GM18951 (cell line): ENCODE results near the gene CDC16.
"Not testable (repeated sequence)": the region's sequence is repeated elsewhere in the genome, so short reads cannot be mapped to it uniquely, and the experiment has no call there.

Experiments
- POLR2A ChIP-seq: IDR thresholded peaks from 4 replicates; pipeline ENCODE4 v1.6.1; 2011; ENCODE audit warnings: mild to moderate bottlenecking; ENCODE audit not compliant: insufficient read length, insufficient read depth; ENCODE audit errors: extremely low read depth
- in situ Hi-C: fragments of 300-500 bp; cut with MboI; formaldehyde crosslinking; loops from one replicate; pipeline ENCODE4 v1.12.0; 2022; ENCODE audit warnings: low sequenced_read_pairs, mixed read lengths, inconsistent platforms; ENCODE audit not compliant: unreplicated experiment

Gene CDC16

GRCh38 chr13:114231886-114232285, 2.8 kb upstream of the CDC16 start:
- in situ Hi-C loops: no loop called here
- TF ChIP-seq POLR2A: no peak

GRCh38 chr13:114234266-114234644, 442 bp upstream of the CDC16 start:
- TF ChIP-seq POLR2A: no peak
- in situ Hi-C loops: no loop called here

GRCh38 chr13:114235697-114236096, 1.0 kb downstream of the CDC16 start:
- in situ Hi-C loops: no loop called here

GRCh38 chr13:114236227-114236626, 1.5 kb downstream of the CDC16 start:
- in situ Hi-C loops: no loop called here
- no peak for TF ChIP-seq POLR2A

More at GRCh38 chr13:114235697-114236096, 1.0 kb downstream of the CDC16 start:
- no peak for TF ChIP-seq POLR2A

- in situ Hi-C loops: no loop called here
Observed at GRCh38 chr13:114237415-114238112, 2.9 kb downstream of the CDC16 start.

GRCh38 chr13:114241918-114242317, 7.2 kb downstream of the CDC16 start:
- TF ChIP-seq POLR2A: no peak
- in situ Hi-C loops: no loop called here

More at GRCh38 chr13:114237415-114238112, 2.9 kb downstream of the CDC16 start:
- TF ChIP-seq POLR2A: no peak

GRCh38 chr13:114243971-114244370, 9.3 kb downstream of the CDC16 start:
- no peak for TF ChIP-seq POLR2A
- in situ Hi-C loops: no loop called here

GRCh38 chr13:114244637-114245036, 9.9 kb downstream of the CDC16 start:
- in situ Hi-C loops: no loop called here
- TF ChIP-seq POLR2A: no peak

GRCh38 chr13:114248011-114248410, 13.3 kb downstream of the CDC16 start:
- no peak for TF ChIP-seq POLR2A
- in situ Hi-C loops: no loop called here

GRCh38 chr13:114249077-114249476, 14.4 kb downstream of the CDC16 start:
- no peak for TF ChIP-seq POLR2A
- in situ Hi-C loops: no loop called here

GRCh38 chr13:114251639-114252440, 17.1 kb downstream of the CDC16 start:
- in situ Hi-C loops: not testable (repeated sequence)

GRCh38 chr13:114256547-114256946, 21.9 kb downstream of the CDC16 start:
- in situ Hi-C loops: no loop called here

GRCh38 chr13:114257014-114257413, 22.3 kb downstream of the CDC16 start:
- no peak for TF ChIP-seq POLR2A
- in situ Hi-C loops: no loop called here

More at GRCh38 chr13:114256547-114256946, 21.9 kb downstream of the CDC16 start:
- no peak for TF ChIP-seq POLR2A

- in situ Hi-C loops: no loop called here
- TF ChIP-seq POLR2A: no peak
Observed at GRCh38 chr13:114258589-114258988, 23.9 kb downstream of the CDC16 start.
